ENCODE results near the gene C14orf132.

C14orf132 gene

GRCh38 chr14:96140952-96141351 lies 101.8 kb downstream of the C14orf132 start:
- CTCF ChIA-PET = interaction anchor here (1.0 to 2.6 kb wide), 2 partner anchors 38 to 40 kb away, joined by 3 to 7 read pairs; no protein-coding TSS in a partner anchor

More at GRCh38 chr14:96140952-96141351, 101.8 kb downstream of the C14orf132 start:
- TF ChIP-seq, protein P1, sequence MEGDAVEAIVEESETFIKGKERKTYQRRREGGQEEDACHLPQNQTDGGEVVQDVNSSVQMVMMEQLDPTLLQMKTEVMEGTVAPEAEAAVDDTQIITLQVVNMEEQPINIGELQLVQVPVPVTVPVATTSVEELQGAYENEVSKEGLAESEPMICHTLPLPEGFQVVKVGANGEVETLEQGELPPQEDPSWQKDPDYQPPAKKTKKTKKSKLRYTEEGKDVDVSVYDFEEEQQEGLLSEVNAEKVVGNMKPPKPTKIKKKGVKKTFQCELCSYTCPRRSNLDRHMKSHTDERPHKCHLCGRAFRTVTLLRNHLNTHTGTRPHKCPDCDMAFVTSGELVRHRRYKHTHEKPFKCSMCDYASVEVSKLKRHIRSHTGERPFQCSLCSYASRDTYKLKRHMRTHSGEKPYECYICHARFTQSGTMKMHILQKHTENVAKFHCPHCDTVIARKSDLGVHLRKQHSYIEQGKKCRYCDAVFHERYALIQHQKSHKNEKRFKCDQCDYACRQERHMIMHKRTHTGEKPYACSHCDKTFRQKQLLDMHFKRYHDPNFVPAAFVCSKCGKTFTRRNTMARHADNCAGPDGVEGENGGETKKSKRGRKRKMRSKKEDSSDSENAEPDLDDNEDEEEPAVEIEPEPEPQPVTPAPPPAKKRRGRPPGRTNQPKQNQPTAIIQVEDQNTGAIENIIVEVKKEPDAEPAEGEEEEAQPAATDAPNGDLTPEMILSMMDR (IDR thresholded peaks at IDR 0.05; ENCODE audit: insufficient read depth, low read length, missing control alignments) = no peak
- DNase-seq (ENCODE audit: low read depth, low spot score) = no peak
- POLR2A ChIA-PET = interaction anchor here (1.0 kb wide), 1 partner anchor 112 kb away, joined by 3 read pairs; no protein-coding TSS in a partner anchor
- no peak overlapping the region for H3K4me3 ChIP-seq (ENCODE audit: low read depth, low read length)
